Middle frontal gyrus (tissue), 1 donor: ENCODE data around the gene SLC6A18.

Experiments used
- DNase-seq: peaks from one replicate; pipeline ENCODE4 v3.0.0-alpha.2; 2015; ENCODE audit warnings: low spot score; ENCODE audit errors: extremely low spot score

The SLC6A18 gene

GRCh38 chr5:1186351-1187233 is 38.6 kb upstream of the SLC6A18 start:
- DNase-seq: no peak

GRCh38 chr5:1187234-1187949 is 37.8 kb upstream of the SLC6A18 start:
- no peak for DNase-seq

GRCh38 chr5:1187950-1188334 is 37.2 kb upstream of the SLC6A18 start:
- no peak for DNase-seq

GRCh38 chr5:1188464-1188863 is 36.7 kb upstream of the SLC6A18 start:
- DNase-seq: no peak

- no peak for DNase-seq
Measured at GRCh38 chr5:1189269-1189668, 35.9 kb upstream of the SLC6A18 start.

- no peak for DNase-seq
Measured at GRCh38 chr5:1190278-1190677, 34.9 kb upstream of the SLC6A18 start.

GRCh38 chr5:1190837-1191239 is 34.3 kb upstream of the SLC6A18 start:
- DNase-seq: no peak

- DNase-seq: no peak
Measured at GRCh38 chr5:1192971-1193590, 32.1 kb upstream of the SLC6A18 start.

GRCh38 chr5:1193591-1193985 is 31.6 kb upstream of the SLC6A18 start:
- no peak for DNase-seq

GRCh38 chr5:1194378-1194777 is 30.8 kb upstream of the SLC6A18 start:
- no peak for DNase-seq

- no peak for DNase-seq
Measured at GRCh38 chr5:1195439-1195838, 29.7 kb upstream of the SLC6A18 start.

GRCh38 chr5:1195916-1196315 is 29.3 kb upstream of the SLC6A18 start:
- DNase-seq: no peak

GRCh38 chr5:1196562-1196961 is 28.6 kb upstream of the SLC6A18 start:
- no peak for DNase-seq

GRCh38 chr5:1197876-1198666 is 27.1 kb upstream of the SLC6A18 start:
- DNase-seq: no peak

- DNase-seq: no peak
Measured at GRCh38 chr5:1199340-1199648, 25.9 kb upstream of the SLC6A18 start.

GRCh38 chr5:1199649-1200494 is 25.3 kb upstream of the SLC6A18 start:
- DNase-seq: no peak

- no peak for DNase-seq
Measured at GRCh38 chr5:1200495-1201326, 24.5 kb upstream of the SLC6A18 start.

GRCh38 chr5:1201327-1202025 is 23.7 kb upstream of the SLC6A18 start, which contains the start of gene SLC6A19:
TSS of gene SLC6A19 (plus strand) at chr5:1201595. CDS start at chr5:1201651, 56 bp downstream.
- no peak for DNase-seq
